SIG-M5 (cell line): ENCODE results near the gene AP3S1.

Experiments
- DNase-seq: peaks from one replicate; lab custom pipeline; 2025; lab: John Stamatoyannopoulos, UW

The AP3S1 gene

DNA sequence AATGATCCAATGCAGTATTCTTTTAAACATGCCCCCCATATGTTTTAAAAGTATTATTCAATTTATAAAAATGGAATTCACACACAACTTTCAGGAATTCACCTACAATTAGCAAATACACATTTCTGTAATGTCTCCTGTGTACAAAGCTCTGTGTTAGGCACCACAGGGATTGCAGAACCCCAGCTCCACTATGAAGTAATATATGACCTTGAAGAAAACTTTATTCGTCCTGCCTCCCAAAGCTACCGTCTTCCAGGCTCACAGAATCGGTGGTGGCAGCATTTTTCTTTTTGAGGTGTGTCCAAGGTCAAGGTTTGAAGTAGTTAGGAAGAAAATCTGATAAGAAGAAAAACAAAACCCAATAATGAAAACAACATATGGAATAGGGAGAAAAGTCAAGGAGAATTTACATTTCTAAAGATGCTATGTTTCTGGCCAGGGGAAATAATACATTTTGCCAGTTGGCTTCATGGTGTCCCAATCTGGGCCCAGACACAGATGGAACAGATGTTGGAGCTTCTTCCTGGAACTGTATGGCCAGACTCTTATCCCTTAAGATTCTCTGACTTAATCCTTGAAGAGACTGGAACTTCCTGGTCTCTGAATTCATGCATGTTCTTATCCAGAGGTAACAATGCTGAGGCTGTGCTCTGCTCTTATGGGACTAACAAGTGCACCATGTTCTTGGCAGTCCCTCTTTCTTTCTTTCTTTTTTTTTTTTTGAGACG lies 98.5 kb downstream of the AP3S1 start:
- no peak for DNase-seq

DNA sequence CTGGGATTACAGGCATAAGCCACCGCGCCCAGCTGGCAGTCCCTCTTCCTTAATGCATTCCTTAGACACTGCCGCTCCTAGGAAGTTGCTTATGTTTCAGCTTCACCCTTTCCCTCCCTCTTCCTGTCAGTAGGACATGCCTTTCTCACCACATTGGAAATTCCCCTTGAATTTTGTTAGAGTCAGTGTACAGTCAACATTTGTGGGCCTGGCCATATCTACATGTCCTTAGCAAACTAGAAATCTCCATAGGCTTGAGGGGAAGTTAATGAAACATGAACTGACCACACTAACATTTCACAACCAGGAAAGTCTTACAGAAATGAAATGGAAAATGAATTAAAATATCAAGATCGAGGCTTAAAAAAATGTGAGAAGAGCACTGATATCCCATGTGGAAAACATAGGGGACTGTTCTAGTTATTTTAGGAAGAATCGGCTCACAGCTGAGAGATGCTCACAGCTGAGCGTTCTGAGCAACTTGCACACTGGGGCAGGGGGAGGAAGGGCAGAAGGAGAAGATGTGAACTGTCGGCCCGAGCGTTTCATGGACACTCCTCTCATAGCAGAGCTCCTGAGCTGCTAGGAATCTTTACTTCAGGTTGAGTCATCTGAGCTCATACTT lies 99.4 kb downstream of the AP3S1 start:
- DNase-seq = no peak

DNA sequence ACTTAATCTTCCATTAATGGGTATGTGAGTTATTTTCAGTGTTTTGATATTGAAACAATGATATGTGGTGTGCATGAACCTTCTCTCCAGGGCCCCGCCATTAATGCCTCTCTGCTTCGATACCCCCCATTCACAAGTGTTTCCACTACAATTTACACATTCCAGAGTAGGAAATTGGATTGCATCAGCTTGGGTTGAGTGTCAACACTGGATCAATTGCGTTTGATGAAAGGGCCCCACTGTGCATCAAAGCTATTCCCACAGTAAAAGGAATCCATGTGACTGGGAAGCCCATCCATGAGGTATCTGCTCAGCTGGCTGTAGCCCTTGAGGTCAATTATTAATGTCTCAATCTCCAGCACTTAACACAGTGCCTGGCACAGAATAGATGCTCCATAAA lies 102.8 kb downstream of the AP3S1 start:
- no peak for DNase-seq

DNA sequence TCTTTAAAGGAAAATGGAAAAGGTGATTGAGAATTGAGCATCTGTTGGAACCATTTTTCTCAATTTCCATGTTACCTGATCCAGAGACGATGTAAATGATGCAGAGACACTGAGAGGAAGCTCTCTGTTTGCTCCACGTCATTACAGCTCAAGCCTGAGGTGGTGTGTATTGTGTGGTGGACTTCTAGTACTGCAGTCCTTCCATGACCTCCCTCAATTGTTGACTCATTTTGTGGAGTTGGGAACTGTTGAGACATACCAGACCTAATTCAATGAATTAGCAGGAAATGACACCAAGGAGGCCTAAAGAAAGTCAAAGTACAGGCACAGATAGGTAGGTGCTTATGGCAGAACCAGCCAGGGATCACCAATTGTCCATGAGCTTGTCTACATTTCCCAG lies 104.9 kb downstream of the AP3S1 start:
- no peak for DNase-seq

DNA sequence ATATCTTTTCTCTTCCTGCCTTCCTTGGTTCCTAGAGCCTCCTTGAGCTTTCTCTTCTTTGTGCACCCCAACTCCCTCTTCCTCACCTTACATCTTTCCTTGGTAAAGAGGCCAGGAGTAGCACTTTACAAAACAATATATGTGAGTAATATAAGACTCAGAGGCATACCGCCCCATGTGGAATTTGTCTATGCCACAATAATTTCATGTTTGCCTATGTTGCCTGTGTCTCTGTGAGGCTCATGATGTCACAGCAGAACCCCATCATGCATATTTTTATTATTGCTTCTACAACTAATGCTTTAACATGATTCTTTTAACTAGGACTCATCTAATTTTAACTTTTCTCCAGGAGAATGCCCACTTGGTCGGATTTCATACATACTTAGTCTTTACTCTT lies 105.5 kb downstream of the AP3S1 start:
- no peak for DNase-seq

DNA sequence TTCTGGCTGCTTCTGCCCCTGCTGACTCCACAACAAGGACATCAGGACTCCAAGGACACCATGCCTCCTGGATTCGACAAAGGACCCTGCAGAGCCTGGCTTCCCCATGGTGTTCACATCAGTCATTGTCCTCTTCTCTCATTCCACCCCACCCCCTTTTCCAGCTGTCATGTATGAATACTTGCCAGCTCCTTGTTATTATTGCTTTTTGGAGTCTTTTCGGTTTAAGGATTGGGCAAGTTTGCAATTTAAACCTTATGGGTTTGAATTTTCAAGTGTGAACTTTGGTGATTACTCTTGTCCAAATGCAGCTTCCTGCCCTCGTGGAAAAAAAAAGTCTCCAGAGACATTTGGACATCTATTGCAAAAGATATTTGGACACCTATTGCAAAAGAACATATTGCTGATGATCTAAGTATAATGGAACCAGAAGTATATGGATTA lies 106.4 kb downstream of the AP3S1 start:
- no peak for DNase-seq

DNA sequence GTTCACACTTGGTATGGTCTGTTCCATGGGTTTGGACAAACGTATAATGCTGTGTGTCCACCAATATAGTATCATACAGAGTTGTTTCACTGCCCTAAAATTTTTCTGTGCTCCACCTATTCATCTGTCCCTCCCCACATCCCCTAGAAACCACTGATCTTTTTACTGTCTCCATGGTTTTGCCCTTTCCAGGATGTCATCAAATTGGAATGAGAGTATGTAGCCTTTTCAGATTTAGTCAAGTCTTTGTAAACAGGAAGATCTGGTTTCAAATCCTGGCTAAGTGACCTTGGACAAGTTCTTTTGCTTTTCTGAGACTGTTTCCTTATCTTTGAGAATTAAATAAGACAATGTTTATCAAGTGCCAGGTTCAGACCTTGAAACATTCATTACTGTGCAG lies 107.4 kb downstream of the AP3S1 start:
- DNase-seq = no peak

DNA sequence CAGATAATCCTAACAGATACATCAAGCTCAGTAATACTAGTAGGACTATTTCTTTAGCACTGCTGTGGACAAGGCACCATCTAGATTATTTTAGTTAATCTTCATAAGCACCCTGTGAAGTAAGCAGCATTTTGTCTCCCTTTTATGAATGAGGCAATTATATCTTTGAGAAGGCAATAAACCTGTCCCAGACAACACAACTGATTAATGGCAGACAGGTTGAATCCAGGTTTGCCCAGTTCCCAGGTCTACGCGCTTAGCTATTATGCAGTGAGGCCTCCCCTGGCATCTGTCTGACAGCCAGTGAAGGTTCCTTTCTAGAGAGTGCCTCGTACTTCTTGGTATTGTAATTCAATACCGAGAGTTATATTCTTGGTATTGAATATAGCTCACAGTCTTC lies 110.9 kb downstream of the AP3S1 start:
- no peak for DNase-seq

DNA sequence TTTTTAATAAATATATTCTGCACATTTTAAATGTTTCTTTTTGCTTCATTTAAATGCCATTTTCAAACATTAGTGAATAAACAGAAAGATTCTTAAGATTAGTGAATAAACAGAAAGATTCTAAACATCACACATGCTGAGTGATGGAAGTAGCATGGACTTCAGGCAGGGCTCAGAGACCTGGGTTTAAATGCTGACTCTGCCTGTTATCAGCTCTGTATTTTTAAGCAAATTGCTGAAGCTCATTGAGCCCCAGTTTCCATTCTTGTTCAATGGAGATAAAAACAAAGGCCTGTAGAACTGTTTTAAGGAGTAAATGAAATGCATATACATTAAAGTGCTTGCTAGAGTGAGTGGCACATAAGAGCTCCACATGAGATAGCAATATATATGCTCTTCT lies 112.4 kb downstream of the AP3S1 start:
- no peak for DNase-seq

DNA sequence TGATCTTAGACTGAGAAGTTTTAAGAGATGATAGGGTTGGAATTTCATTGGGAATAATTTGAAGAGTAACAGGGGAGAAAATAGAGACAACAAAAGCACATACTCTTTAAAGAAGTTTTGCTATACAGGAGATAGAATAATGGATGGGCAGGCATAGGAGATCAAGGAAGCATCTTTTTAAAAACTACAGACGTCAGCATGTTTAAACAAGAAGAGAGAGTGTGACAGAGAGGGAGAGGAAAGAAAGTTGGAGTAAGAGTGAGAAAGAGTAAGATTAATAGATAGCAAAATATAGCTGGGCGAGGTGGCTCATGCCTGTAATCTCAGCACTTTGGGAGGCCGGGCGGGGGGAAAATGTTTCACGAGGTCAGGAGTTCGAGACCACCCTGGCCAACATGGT lies 115.2 kb downstream of the AP3S1 start:
- DNase-seq = no peak

DNA sequence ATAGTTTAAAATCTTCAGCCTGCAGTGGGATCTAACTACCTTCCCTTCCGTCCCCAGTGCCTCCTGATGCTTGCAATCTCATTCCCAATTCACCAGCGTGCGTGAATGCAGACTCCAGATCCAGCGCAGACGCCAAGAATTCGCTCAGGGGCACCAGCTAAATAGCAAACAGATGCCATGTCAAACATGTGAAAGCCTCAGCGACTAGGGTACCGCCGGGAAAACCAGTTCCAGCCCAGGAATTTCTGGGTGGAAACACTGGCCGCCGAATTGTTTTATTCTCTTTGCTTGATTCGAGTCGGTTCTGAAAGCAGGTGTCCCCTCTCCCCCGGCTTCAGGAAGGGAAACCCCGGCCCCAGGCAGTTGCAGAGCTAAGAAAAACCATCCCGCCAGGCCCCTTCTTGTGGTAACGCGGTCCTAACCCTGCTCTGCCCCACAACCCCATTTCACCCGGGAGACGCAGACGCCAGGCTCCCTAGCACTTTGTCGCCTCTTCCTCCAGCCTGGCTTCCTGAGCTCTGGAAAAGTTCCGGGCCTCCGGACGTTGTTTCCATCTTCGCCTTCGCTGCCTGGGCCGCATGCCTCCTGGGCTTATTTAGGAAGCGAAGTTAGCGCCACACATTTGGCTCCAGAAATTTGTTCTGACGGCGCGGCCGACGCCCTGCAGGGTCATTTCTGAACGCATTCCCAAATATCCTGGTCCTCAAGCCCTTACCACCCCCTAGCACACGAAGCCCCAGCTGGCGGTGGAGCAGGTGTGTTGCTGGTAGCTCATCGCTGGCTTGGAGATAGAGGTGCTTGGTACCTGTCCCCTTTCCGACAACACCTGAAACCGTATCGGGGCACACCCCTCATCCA lies 119.9 kb downstream of the AP3S1 start:
- no peak for DNase-seq

DNA sequence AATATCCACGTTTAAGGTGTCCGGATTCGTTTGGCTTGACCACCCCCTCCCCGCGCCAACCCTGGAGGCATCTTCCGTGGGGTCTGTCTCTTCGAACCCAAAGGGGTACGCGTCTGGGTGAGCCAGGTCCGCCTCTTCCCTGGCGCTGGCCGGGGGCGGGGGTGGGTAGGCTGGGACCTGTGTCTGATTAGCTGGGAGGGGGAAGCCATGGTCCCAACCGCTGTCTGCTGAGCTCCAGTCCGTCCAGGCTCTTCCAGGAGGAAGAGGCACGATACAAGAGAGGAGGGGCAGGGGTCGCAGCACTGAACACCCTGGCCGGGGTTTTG lies 120.5 kb downstream of the AP3S1 start, which contains the start of gene LVRN:
TSS of gene LVRN (plus strand) at position 237 of the 326 bp plus-strand sequence. CDS start 143 bp downstream, outside the sequence.
- DNase-seq = no peak

DNA sequence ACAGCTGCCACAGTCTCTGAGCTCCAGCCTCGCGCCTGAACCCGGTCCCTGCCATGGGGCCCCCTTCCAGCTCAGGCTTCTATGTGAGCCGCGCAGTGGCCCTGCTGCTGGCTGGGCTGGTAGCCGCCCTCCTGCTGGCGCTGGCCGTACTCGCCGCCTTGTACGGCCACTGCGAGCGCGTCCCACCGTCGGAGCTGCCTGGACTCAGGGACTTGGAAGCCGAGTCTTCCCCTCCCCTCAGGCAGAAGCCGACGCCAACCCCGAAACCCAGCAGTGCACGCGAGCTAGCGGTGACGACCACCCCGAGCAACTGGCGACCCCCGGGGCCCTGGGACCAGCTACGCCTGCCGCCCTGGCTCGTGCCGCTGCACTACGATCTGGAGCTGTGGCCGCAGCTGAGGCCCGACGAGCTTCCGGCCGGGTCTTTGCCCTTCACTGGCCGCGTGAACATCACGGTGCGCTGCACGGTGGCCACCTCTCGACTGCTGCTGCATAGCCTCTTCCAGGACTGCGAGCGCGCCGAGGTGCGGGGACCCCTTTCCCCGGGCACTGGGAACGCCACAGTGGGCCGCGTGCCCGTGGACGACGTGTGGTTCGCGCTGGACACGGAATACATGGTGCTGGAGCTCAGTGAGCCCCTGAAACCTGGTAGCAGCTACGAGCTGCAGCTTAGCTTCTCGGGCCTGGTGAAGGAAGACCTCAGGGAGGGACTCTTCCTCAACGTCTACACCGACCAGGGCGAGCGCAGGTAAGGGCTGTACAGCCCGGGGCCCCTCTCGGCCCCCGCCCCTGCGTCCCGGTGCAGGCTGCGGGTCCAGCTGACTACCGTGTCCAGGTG lies 121.0 kb downstream of the AP3S1 start:
- DNase-seq = no peak

DNA sequence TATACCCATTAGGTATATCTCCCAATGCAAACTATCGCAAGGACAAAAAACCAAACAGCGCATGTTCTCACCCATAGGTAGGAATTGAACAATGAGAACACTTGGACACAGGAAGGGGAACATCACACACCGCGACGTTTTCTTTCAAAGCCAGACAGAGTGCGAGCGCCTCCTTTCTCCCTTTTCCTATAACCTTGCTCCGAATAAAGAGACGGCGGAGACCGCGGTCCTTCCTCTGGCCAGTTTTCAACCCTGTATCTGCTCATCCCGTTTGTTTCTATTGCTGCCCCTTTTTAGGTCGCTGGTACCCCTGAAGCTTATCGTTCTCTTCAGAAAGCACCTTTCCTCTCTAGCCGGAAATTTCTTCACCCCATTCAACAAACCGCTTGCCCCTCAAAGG lies 121.8 kb downstream of the AP3S1 start:
- no peak for DNase-seq
